NCI-H510A treated with DMSO at 0.1 percent for 48 hours (cell line): Measurements from ENCODE around the gene CCDC71.

Source experiments
- DNase-seq: peaks from one replicate; lab custom pipeline; 2025; lab: John Stamatoyannopoulos, UW

The CCDC71 gene

GRCh38 chr3:49170744-49171118, 4.6 kb upstream of the CCDC71 start:
- no peak for DNase-seq

- DNase-seq, result no peak
Measured at GRCh38 chr3:49166752-49167556, 823 bp upstream of the CCDC71 start.

GRCh38 chr3:49164983-49165720, 979 bp downstream of the CCDC71 start:
- no peak for DNase-seq

GRCh38 chr3:49163609-49164008, 2.5 kb downstream of the CCDC71 start:
- DNase-seq, result no peak

GRCh38 chr3:49162751-49163419, 3.2 kb downstream of the CCDC71 start:
- no peak for DNase-seq

- DNase-seq, result no peak
Measured at GRCh38 chr3:49161808-49162530, 4.2 kb downstream of the CCDC71 start.

DNA sequence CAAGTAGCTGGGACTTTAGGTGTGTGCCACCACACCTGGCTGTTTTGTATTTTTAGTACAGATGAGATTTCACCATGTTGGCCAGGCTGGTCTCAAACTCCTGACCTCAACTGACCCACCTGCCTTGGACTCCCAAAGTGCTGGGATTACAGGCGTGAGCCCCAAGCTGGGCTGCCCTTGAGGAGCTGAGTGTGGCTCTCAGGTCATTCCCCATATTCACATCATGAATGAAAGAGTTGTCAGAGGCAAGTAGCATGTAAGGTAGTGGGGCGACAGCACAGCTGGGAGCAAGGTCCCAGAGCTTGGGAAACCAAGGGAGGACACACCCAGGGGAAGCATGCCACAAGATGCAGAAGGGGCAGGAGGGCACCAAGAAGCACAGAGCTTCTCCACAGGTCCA, 4.9 kb downstream of the CCDC71 start:
- DNase-seq, result no peak

DNA sequence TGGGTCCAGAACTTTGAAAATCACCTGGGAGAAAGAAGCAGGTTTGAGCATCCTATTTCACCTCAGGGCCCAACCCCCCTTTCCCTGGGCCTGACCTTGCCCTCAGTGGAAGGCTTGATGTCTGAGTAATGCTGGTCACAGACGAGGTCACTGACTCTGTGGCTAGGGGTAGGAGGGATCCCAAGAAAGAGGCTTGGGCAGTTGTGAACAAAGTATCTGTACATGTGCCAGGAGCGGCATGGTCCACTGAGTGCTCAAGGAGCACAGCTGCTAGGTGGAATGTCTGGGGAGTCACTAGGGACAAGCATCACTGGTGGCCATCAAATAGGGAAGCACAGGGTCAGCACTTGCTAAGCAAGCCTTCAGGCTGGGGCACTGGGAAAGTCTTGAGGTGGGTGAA, 7.3 kb downstream of the CCDC71 start:
- no peak for DNase-seq

- no peak for DNase-seq
Measured at GRCh38 chr3:49158103-49158709, 7.9 kb downstream of the CCDC71 start.

GRCh38 chr3:49157289-49157688, 8.8 kb downstream of the CCDC71 start:
- no peak for DNase-seq

GRCh38 chr3:49153349-49153912, 12.7 kb downstream of the CCDC71 start:
- DNase-seq, result no peak

DNA sequence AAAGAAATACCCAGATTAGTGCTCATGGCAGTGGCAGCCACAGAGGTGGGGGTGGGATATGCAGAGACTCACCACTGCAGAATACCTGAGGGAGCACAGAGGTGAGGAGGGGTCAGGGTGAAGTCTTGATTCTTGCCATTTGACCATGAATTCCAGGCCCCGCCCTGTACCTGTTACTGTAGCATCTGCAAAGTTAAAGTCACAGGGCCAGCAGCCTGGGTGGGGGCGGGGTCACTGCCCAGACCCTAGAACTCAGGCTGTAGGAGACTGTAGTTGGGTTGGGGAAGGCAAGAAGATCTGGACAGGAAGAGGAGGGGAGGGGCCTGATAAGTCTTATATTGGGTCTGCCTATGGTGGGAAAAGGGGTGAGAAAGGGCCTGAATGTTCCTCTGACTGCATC, 14.5 kb downstream of the CCDC71 start:
- DNase-seq, result no peak

- no peak for DNase-seq
Measured at GRCh38 chr3:49148159-49148558, 18.0 kb downstream of the CCDC71 start.

DNA sequence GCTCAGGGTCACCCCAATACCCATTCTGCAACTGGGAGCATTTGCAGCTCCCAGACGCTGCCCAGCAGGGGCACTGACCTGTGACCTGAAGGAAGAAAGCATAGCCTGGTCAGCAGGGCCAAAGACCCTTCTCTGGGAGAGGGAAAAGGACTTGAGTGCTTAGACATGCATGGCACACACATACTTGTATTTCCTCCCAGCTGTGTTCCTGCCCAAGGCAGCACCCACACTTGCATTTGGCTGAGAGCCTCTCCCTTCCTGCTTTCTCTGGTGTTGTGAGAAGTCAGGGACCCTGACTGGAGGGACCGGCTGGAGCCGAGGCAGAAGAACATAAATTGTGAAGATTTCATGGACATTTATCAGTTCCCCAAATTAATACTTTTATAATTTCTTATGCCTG, 26.1 kb downstream of the CCDC71 start:
- no peak for DNase-seq

- DNase-seq, result no peak
Measured at GRCh38 chr3:49135499-49135898, 30.6 kb downstream of the CCDC71 start.

GRCh38 chr3:49134471-49135265, 31.5 kb downstream of the CCDC71 start:
- no peak for DNase-seq

- peak; percentile 32 for DNase-seq
Measured at GRCh38 chr3:49133226-49133951, 32.7 kb downstream of the CCDC71 start.

- peak; percentile 11 for DNase-seq
Measured at GRCh38 chr3:49132437-49133225, 33.5 kb downstream of the CCDC71 start, which contains the start of gene LAMB2. Gene LAMB2 (minus strand): TSS chr3:49133050. CDS start chr3:49132867, 183 bp downstream.

- no peak for DNase-seq
Measured at GRCh38 chr3:49132073-49132436, 34.1 kb downstream of the CCDC71 start.
